ENCODE results near the gene KCTD5. TPM values are rescaled to one million over a fixed set of nuclear protein-coding genes. Genes with fewer than 3 reads are reported as not detected.

KCTD5 gene
- total and polyA plus RNA-seq, 10 of the 15 experiments (the other 5 are each of a cell fraction or from before 2014, with no cell fraction given): 0.58 to 56.4 (median 37.3) TPM

- TF ChIP-seq IRF3 (IDR thresholded peaks at IDR 0.05): no peak
- no peak for TF ChIP-seq BCL11A (IDR thresholded peaks at IDR 0.05; ENCODE audit: low read depth, low read length)
- TF ChIP-seq NRF1 (conservative IDR thresholded peaks at IDR 0.05; ENCODE audit: low read depth, low read length): no peak
- TF ChIP-seq IRF5 (IDR thresholded peaks at IDR 0.05; ENCODE audit: borderline replicate concordance): no peak
- no peak for TF ChIP-seq POLR2AphosphoS2 (IDR thresholded peaks at IDR 0.05; ENCODE audit: low read depth, low read length)
- no peak for TF ChIP-seq NBN (IDR thresholded peaks at IDR 0.05)
- TF ChIP-seq SUZ12 (IDR thresholded peaks at IDR 0.05; ENCODE audit: unreplicated experiment): no peak
- no peak for TF ChIP-seq SIX5 (IDR thresholded peaks at IDR 0.05; ENCODE audit: low read depth, low read length, severe bottlenecking)
- TF ChIP-seq POLR2A (IDR thresholded peaks at IDR 0.05; ENCODE audit: low read depth, low read length): no peak
Measured at GRCh38 chr16:2712546-2712945, 30.2 kb downstream of the KCTD5 start (continued).

GRCh38 chr16:2713523-2713922 lies 31.2 kb downstream of the KCTD5 start:
- H3K79me2 ChIP-seq (ENCODE audit: control insufficient read depth, insufficient read depth, low read length): no peaks in the 10 kb centered on the region
- DNase-seq (ENCODE audit: low read depth, low spot score) (no peak), ATAC-seq (no peak), FAIRE-seq (no peak)
- no peak overlapping the region for H3K4me2 ChIP-seq (ENCODE audit: control insufficient read depth, insufficient read depth)
- POLR2A ChIA-PET: no interaction called here
- BruUV-seq (replicated peaks): no TSS peak
- SMC1A ChIA-PET (ENCODE audit: uncharacterized antibody, unreplicated experiment): no interaction called here
- 60% methylated on average over 14 of the region's 14 CpGs for WGBS (ENCODE audit: insufficient coverage, insufficient replicate concordance, low lambda C conversion rate, missing lambda C conversion rate)
- RAD21 ChIA-PET (ENCODE audit: unreplicated experiment): no interaction called here
- H4K20me1 ChIP-seq (ENCODE audit: control insufficient read depth, insufficient read depth): no peaks in the 10 kb centered on the region
- no peak overlapping the region for H2AFZ ChIP-seq (ENCODE audit: control insufficient read depth, low read depth, low read length)
- in situ Hi-C loops (cut with MboI) (no loop called here), intact Hi-C loops (cut with micrococcal nuclease; ENCODE audit: unreplicated experiment) (no loop called here)
- no peak overlapping the region for H3K9ac ChIP-seq (ENCODE audit: control insufficient read depth, insufficient read depth, low read length)
- CTCF ChIA-PET: no interaction called here
- H3K36me3 ChIP-seq (ENCODE audit: control insufficient read depth in 2 of 2, insufficient read depth in 2 of 2, low read length in 1 of 2): peaks cover 2% of the 10 kb centered on the region in 2 experiments
- no peaks in the 10 kb centered on the region for H3K4me1 ChIP-seq (ENCODE audit: control insufficient read depth, insufficient read depth, low read length)
- H3K4me3 ChIP-seq: no peak overlapping the region
- no peaks in the 10 kb centered on the region for H3K9me3 ChIP-seq (replicated peaks; ENCODE audit: control insufficient read depth, insufficient read depth, low read length)
- H3K27me3 ChIP-seq (replicated peaks in 1 of 2; ENCODE audit: control insufficient read depth in 2 of 2, insufficient read depth in 2 of 2, low read length in 1 of 2): no peaks in the 10 kb centered on the region
- H3K27ac ChIP-seq (ENCODE audit: control insufficient read depth, insufficient read depth): no peak overlapping the region
- no peak for TF ChIP-seq LARP7 (IDR thresholded peaks at IDR 0.05)
- TF ChIP-seq BCLAF1 (IDR thresholded peaks at IDR 0.05): no peak
- no peak for TF ChIP-seq BCL3 (IDR thresholded peaks at IDR 0.05; ENCODE audit: borderline replicate concordance, insufficient read depth, low read depth, low read length, poor library complexity, severe bottlenecking)
- TF ChIP-seq RAD21 (IDR thresholded peaks at IDR 0.05; ENCODE audit: insufficient read depth, low read depth, low read length): no peak
- no peak for TF ChIP-seq E2F4 (IDR thresholded peaks at IDR 0.05; ENCODE audit: low read depth, low read length)
- TF ChIP-seq RCOR1 (conservative IDR thresholded peaks at IDR 0.05; ENCODE audit: low read depth, low read length): no peak
- no peak for TF ChIP-seq ELK1 (IDR thresholded peaks at IDR 0.05; ENCODE audit: low read depth, low read length)

All from GM12878 (cell line).